Left colon (tissue), 2 donors: ENCODE results near the gene KXD1. TPM values are rescaled to one million over a fixed set of nuclear protein-coding genes. Genes with fewer than 3 reads are reported as not detected.

Experiments
- ATAC-seq: fragments of 200-7000 bp; cut with Tn5 transposase; one replicate; pipeline ENCODE4 v1.9.1; 2020; ENCODE audit warnings: mild to moderate bottlenecking, moderate library complexity
- DNase-seq, 2 donors: peaks; one replicate each; pipeline ENCODE4 v3.0.0-alpha.2; 2020
- intact Hi-C, 2 donors: fragments of 100-400 bp; cut with DNase I in 1 of 2; cut with micrococcal nuclease in 1 of 2; formaldehyde crosslinking; loops; one replicate each; pipeline versions ENCODE4 v1.11.2 to v1.14.0; 2022; cut with DNase I, micrococcal nuclease
- total RNA-seq, 2 donors: library from RNA; stranded (reverse); fragmentation: NEBNext Ultra II Directional; extraction: Animal tissue kit (Norgen Biotek cat#: 25700); gene quantifications; one replicate each; pipeline ENCODE4 v1.2.1, GENCODE V29; 2021
- donor health status: DM: no; HTN: no; CAD: no.
- donor health status: DM: yes; HTN: yes; CAD: no.

The KXD1 gene
- total RNA-seq, 2 donors from 2014 or later, result 63.7 to 72.4 TPM

DNA sequence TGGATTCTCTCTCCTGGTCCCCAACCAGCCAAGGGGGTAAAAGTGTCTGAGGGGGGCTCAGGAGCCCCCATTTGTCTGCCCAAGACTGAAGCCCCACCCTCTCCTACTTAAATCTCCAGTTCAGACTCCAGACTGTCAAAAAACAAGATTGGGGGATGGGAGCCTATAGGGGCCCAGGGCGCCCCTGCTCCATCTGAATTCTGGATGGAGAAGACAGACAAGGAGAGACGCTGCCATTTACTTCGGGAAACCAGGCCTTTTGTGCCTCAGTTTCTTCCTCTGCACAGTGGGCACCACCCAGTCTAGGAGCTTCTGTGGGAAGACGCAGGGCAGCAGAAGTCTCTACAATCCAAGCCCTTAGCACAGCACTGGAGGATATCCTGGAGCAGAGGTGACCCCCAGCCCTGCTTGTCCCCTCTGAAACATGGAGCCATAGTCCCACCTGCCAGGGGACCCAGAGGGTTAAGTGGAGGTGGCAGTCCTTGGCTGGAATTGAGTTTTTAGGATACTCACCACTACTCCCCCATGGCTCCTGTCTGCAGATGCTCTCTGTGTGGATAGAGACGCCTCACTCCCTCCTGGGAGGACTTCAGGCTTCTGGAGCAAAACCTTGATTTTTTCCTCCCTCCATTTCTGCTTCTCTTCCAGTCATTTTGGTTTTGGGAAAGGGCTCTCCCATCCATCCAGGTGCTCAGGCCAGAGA, 50.6 kb downstream of the KXD1 start:
- intact Hi-C loops, result no loop called here
- DNase-seq (no peak), ATAC-seq (no peak)

DNA sequence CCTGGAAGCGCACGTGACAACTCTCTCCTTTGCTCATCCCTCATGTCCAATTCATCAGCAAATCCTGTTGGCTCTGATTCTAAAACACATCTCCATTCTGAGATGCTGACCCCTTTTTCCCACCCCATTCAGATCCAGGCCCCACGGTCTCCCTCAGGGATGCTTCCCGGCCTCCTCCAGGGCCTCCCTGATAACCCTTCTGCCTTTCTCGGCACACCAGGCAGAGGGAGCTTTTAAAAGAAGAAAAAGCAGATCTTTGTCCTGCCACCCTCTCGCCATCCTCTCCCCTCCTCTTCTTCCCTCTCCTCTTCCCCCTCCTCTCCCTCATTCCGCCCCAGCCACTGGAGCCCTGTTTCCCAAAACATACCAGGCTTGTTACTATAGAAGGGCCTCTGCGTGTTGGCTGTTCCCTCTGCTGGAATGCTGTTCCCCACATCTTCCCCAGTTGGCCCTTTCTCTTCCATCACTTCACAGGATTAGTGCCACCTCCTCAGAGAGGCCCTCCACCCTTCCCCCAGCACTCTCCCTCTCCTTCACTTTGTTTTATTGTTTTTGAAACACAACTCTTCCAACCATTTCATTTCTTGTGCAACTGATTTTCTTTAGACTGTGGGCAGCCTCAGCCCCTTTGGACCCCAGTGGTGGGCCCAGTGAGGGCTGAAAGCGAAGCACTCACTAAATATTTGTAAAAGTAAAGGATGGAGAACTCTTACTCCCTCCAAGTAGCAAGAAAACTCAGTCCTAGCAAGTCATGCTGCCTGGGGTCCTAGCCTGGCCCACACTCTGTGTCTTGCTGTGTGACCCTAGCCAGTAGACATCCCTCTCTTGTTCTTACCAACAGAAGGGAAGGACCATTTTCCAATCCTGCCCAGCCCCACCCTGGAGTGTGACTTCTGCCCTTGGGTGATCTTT, 51.4 kb downstream of the KXD1 start:
- ATAC-seq, result no peak
- intact Hi-C loops, result no loop called here
- no peak for DNase-seq

DNA sequence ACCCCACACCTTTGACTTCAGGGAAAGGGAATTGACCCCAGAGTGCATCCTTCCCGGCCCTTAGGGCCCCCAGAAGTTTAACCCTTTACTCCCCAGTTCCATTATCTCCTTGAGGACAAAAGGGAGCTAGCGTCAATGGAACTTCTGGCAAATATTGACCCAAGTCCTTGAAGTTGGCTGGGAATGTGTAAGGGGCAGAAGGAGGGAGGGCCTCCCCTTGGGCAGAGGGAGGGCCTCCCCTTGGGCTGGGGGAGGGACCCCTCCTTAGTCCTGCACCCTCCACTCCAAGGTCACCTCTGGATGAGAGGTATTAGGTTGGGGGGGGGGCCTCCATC, 52.0 kb downstream of the KXD1 start:
- ATAC-seq, result no peak
- intact Hi-C loops, result no loop called here

DNA sequence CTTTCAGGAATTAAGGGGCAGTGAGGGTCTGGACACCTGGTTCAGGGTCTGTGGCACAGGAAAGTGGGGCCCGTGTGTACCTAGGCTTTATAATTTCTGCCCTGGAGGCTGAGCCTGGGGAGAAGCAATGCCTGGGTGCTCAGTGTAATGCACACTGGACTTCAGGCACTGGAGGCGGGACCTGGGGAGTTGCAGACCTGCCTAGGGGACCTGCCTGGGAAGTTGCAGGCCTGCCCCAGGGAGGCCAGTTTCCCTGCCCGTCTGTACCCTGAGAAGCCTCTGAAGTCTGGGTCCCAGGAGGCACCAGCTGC, 52.5 kb downstream of the KXD1 start:
- ATAC-seq (no peak), DNase-seq (no peak)
- intact Hi-C loops, result no loop called here

More for the DNA sequence above, 52.0 kb downstream of the KXD1 start:
- DNase-seq, result no peak

DNA sequence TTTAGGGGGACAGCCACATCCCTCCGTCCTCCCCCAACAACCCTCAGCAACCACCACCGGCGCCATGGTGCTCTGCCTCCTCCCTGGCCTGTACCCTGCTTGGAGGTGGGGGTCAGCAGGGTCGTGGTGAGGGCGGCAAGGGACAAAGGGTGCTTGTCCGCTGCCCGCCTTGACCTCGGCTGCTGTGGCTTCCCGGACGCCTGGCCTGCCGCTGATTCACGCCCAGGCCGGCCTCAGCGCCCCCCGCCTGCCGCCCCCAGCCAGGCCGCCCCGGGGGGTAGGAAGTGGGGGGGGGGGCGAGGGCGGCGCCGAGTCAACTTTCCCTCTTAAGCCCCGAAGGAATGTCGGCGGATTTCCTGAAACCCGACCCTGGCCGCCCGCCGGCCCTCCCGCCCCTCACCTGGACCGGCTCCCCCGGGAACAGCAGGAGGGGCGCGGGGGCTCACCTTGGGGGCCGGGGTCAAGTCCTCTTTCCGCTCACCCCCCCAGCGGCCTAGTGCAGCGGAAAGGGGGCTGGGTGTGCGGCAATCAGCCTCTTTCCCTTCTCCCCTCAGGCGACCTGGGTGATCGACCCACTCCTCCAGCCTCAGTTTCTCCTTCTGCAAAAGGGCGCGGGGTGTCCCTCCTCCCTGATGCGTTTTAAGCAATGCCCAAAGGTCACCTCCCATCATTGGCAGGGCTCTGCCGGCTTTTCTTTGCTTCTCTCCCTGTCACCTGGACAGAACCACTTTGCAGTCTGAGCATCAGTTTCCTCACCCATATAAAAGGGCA, 53.1 kb downstream of the KXD1 start:
- DNase-seq (no peak), ATAC-seq (no peak)
- intact Hi-C loops, result no loop called here

DNA sequence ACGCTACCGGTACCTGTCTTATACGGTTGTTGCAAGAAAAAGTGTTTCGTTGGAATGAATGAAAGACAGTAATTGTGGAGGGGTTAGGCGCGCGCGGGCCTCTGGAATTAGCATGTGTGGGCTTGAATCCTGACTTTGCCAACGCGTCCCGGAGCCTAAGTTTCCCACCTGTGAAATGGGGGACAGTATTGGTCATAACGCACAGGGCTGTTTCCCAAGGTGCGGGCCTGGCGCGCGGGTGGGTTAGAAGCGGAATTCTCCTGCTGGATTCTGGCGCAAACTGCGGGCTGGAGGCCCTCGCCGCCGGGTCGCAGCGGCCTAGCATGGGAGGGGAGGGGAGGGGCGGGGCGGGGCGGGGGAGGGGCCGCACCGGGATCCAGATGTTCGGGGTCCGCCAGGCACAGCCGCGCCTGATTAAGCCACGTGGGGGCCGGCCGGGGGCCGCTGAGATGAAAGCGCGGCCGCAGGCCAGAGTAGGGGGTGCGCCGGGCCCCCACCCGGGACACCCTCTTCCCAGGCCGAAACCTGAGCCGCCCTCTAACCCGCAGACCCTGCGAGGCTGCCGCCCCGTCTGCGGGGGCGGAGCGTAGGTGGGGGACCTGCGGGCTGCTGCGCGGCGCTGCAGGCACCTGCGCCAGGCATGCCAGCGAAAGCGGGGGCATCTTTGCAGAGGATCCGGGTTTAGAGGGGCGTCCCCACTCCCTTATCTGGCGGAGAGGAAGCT, 53.8 kb downstream of the KXD1 start:
- ATAC-seq (no peak), DNase-seq (no peak)
- intact Hi-C loops, result no loop called here

DNA sequence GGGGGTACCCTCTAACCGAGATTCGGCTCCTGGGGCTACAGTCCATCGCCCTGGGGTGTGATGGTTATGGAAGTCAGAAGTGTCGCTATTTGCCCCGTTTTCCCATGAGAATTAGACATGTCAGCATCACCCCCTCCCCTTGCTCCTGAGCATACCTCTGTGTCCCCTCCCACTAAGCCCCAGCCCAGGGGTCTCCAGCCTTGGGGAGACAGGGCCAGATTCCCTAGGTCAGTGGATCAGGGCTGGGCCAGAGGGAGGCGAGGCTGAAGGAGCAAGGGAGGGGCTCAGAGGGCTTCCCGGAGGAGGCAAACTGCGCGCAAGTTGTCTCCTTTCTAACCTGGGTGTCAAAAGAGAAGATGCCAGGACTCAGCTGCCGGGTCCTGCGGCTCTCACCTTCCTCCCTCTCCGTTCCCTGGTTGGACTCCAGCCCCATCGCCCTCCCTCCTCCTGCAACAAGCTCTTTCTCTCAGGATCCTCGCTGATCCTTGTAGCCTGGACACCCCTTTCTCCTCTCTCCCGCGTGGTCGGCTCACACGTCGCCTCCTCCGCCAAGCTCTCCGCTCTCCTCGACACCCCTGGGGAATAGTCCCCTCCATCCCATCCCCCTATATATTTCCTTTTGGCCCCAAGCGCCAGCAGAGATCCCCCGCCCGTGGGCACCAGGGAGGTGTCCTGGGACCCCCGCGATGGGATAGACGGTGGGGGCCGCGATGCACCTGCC, 54.5 kb downstream of the KXD1 start:
- DNase-seq (no peak), ATAC-seq (no peak)
- intact Hi-C loops, result no loop called here

DNA sequence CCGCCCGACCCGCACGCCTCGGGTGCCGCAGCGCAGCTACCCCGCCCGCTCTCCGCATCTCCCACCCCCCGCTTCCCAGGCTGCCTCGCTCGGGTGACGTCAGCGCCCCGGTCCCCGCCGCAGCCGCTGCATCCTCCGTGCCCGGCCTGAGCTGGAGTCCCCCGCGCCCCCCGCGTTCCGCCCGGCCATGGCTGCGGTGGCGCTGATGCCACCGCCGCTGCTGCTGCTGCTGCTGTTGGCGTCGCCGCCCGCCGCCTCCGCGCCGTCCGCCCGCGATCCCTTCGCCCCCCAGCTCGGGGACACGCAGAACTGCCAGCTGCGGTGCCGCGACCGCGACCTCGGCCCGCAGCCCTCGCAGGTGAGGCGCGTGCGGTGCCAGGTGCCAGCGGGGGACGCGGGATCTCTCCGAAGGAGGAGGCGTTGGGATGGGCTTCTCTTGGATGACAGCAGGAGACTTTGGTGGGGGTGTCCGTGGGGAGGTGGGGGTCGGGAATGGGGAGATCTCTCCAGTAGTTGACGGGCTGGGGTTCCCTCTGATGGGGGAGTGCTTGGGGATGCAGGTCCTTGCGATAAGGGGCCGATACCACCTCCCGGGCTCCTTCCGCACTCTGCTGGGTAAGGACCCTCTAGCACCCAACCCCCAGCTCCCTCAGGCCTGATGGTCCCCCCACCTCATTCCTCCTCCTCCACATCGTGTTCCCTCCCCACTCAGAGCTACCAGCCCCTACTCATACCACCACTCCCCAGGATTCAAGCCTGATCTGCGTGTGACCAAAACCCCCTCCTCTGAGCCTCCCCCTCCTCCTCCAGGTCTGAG, 55.3 kb downstream of the KXD1 start, which contains the start of gene TMEM59L:
Gene TMEM59L, plus strand, starts transcription at position 99 of the 817 bp plus-strand sequence. Its CDS starts 89 bp downstream, at position 188.
- no peak for ATAC-seq
- peak in 1 of 2 donors; percentile 32 for DNase-seq

DNA sequence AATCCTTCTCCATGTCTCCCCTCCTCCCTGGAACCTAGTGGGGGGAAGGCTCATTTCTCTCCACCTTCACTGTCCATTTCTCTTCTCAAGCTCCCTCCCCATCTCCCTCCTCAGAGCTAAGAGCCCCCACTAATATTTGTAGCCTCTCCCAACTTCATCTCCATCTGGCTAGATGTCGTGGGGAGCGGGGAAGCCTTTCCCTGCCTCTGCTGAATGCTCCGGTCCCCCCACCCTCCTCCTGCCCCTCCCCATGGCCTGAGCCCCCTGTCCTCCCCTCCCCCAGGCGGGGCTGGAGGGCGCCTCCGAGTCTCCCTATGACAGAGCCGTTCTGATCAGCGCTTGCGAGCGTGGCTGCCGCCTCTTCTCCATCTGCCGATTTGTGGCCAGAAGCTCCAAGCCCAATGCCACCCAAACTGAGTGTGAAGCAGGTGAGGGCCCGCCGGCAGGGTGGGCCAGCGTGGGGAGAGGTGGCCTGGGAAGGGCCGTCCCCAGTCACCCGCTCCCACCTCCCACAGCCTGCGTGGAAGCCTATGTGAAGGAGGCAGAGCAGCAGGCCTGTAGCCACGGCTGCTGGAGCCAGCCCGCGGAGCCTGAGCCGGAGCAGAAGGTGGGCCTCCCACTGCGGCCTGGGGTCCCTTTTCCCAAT, 56.0 kb downstream of the KXD1 start:
- intact Hi-C loops, result no loop called here
- no peak for ATAC-seq
- DNase-seq, result no peak

More for the DNA sequence above, 55.3 kb downstream of the KXD1 start, which contains the start of gene TMEM59L:
- intact Hi-C loops, result no loop called here

DNA sequence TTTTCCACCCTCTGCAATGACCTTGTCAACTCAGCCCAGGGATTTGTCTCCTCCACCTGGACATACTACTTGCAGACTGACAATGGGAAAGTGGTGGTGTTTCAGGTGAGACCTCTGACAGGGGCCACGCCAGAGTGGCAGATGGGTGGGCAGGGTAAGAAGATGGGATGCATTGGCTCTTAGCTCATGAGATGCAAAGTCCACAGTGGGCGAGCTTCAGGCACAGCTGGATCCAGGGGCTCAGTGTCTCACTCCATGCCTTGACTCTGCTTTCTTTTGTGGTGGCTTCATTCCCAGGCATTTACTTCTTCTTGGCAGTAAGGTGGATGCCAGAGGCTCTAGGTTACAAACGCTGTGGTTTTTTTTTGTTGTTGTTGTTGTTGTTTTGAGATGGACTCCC, 58.4 kb downstream of the KXD1 start:
- no peak for ATAC-seq
- no peak for DNase-seq
- intact Hi-C loops, result no loop called here

DNA sequence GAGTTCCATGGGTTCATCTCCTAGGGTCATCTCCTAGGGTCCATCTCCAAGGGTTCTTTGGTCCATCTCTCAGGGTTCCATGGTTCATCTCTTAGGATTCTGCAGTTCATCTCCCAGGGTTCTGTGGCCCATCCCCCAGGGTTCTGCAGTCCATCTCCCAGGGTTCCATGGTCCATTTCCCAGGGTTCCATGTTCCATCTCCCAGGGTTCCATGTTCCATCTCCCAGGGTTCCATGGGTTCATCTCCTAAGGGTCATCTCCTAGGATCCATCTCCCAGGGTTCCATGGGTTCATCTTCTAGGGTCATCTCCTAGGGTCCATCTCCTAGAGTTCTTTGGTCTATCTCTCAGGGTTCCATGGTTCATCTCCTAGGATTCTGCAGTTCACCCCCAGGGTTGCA, 59.9 kb downstream of the KXD1 start:
- DNase-seq, result no peak
- intact Hi-C loops, result no loop called here
- no peak for ATAC-seq

DNA sequence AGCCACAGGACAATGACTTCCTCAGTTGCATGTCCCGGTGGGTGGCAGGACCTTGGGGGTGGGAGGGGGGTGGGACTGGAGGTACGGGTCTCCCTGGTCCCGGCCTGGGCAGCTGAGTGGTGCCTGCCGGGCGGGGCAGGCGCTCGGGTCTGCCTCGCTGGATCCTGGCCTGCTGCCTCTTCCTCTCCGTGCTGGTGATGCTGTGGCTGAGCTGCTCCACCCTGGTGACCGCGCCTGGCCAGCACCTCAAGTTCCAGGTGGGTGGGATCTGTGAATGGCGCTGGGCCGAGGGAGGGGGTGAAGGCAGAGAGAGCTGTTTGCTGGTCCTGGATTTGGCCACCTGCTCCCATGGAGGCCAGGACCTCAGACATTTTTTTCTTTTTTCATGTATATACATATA, 60.6 kb downstream of the KXD1 start:
- ATAC-seq (no peak), DNase-seq (no peak)
- intact Hi-C loops, result no loop called here

Other genes with a start within 250 kb of the KXD1 start
- gene LSM4, start 234.8 kb upstream of the KXD1 start, total RNA-seq, result 100 to 1,000 TPM; 106 to 148 TPM
- 100 to 1,000 TPM; 105 to 109 TPM for gene PGPEP1, start 217.3 kb upstream of the KXD1 start, total RNA-seq
- 10 to 100 TPM; 32.2 to 87.6 TPM for gene GDF15, start 171.7 kb upstream of the KXD1 start, total RNA-seq
- 1 to 10 TPM in 1 of 2 donors, under 1 TPM in 1; 0.79 to 5.1 TPM for gene LRRC25, start 160.2 kb upstream of the KXD1 start, total RNA-seq
- gene SSBP4, start 138.5 kb upstream of the KXD1 start, total RNA-seq, result 10 to 100 TPM; 37.4 to 50.7 TPM
- 10 to 100 TPM; 14.1 to 15.1 TPM for gene ISYNA1, start 119.7 kb upstream of the KXD1 start, total RNA-seq
- gene ELL, start 35.8 kb upstream of the KXD1 start, total RNA-seq, result 10 to 100 TPM; 18.1 to 19.1 TPM
- 100 to 1,000 TPM; 174 to 197 TPM for gene FKBP8, start 14.3 kb upstream of the KXD1 start, total RNA-seq
- 100 to 1,000 TPM; 798 to 822 TPM for gene UBA52, start 14.0 kb downstream of the KXD1 start, total RNA-seq
- 10 to 100 TPM; 49.2 to 53.4 TPM for gene REX1BD, start 30.9 kb downstream of the KXD1 start, total RNA-seq
- 1 to 10 TPM; 1.3 to 2.4 TPM for gene CRLF1, start 48.9 kb downstream of the KXD1 start, total RNA-seq
- gene TMEM59L, start 55.0 kb downstream of the KXD1 start, total RNA-seq, result 1 to 10 TPM in 1 of 2 donors, under 1 TPM in 1; 0.40 to 1.1 TPM
- 10 to 100 TPM in 1 of 2 donors, 1 to 10 TPM in 1; 8.5 to 10.1 TPM for gene KLHL26, start 79.2 kb downstream of the KXD1 start, total RNA-seq
- gene CRTC1, start 125.8 kb downstream of the KXD1 start, total RNA-seq, result 10 to 100 TPM; 10.2 TPM
- not detected for gene COMP, start 233.4 kb downstream of the KXD1 start, total RNA-seq